Activated CD4-positive, alpha-beta T cell treated with anti-CD3 and anti-CD28 coated beads, Interleukin-2, amount 10 ng/mL, durations not matched to agents 7 days and 5 days (primary cell): ENCODE results near the gene PKDCC. TPM values are rescaled to one million over a fixed set of nuclear protein-coding genes. Genes with fewer than 3 reads are reported as not detected.
A peak's percentile ranks its signal among the peaks of the same experiment; 100 is the strongest.

ENCODE experiments used
- CTCF ChIA-PET: fragments of 350-600 bp; sonication (Branson Sonifier 250); formaldehyde crosslinking; loops from one replicate; lab custom pipeline; 2021; ENCODE audit warnings: antibody characterized with exemption; lab: Charles Lee
- POLR2A ChIA-PET: fragments of 350-600 bp; sonication (Branson Sonifier 250); formaldehyde crosslinking; loops from one replicate; lab custom pipeline; 2021; ENCODE audit warnings: antibody characterized with exemption; lab: Charles Lee
- DNase-seq: peaks from one replicate; pipeline ENCODE4 v3.0.0-alpha.2; 2020
- H3K27ac Mint-ChIP-seq: one replicate; pipeline ENCODE4 v1.8.0; 2021; ENCODE audit warnings: mild to moderate bottlenecking, moderate library complexity, mixed read lengths
- H3K27me3 Mint-ChIP-seq: one replicate; pipeline ENCODE4 v1.8.0; 2021; ENCODE audit warnings: mixed read lengths
- H3K36me3 Mint-ChIP-seq: one replicate; pipeline ENCODE4 v1.8.0; 2021; ENCODE audit warnings: low read depth, mixed read lengths
- H3K4me1 Mint-ChIP-seq: one replicate; pipeline ENCODE4 v1.8.0; 2021; ENCODE audit warnings: mixed read lengths
- H3K4me3 Mint-ChIP-seq: one replicate; pipeline ENCODE4 v1.8.0; 2021; ENCODE audit warnings: mild to moderate bottlenecking, moderate library complexity, mixed read lengths
- H3K9me3 Mint-ChIP-seq: one replicate; pipeline ENCODE4 v1.8.0; 2021; ENCODE audit warnings: mixed read lengths
- total RNA-seq, 2 experiments: library from RNA; stranded (reverse); gene quantifications; one replicate each; pipeline ENCODE4 v1.2.3, GENCODE V29; 2021

The PKDCC gene, protein sequence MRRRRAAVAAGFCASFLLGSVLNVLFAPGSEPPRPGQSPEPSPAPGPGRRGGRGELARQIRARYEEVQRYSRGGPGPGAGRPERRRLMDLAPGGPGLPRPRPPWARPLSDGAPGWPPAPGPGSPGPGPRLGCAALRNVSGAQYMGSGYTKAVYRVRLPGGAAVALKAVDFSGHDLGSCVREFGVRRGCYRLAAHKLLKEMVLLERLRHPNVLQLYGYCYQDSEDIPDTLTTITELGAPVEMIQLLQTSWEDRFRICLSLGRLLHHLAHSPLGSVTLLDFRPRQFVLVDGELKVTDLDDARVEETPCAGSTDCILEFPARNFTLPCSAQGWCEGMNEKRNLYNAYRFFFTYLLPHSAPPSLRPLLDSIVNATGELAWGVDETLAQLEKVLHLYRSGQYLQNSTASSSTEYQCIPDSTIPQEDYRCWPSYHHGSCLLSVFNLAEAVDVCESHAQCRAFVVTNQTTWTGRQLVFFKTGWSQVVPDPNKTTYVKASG
- total RNA-seq = not detected

DNA sequence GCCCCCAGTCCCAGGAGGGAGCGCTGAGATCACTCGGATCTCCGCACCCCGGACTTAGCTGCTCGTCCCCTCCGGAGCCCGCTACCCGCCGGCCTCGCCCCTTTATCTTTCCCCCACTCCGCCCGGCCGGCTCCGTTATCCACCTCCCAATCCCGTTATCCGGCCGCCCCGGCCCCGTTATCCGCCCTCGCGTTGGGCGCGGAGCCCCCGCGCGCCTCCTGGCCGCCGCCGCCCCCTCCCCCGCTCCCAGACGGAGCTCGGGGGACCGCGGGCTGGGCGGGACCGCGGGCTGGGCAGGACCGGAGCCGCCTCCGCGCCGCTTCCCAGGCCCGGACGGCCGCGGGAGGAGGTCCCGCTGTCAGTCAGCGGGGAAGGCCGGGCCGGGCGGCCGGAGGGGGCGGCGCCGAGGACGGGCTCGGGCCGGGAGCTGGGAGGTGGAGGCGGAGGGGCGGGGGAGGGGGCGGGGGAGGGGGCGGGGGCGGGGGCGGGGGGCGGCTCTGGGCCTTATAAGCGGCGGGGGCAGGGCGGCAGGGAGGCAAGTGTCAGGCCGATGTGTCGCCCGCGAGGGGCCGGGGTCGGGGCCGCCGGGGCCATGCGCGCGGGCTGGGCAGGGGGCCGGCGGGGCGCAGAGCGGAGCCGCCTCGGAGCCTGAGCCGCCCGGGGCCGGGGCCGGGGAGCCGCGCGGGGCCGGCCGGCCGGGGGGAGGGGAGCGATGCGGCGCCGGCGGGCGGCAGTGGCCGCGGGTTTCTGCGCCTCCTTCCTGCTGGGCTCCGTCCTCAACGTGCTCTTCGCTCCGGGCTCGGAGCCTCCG, at the start of gene PKDCC:
PKDCC (plus strand) TSS at position 534 of the 811 bp plus-strand sequence; CDS start at position 713, 179 bp downstream.
- Mint-ChIP-seq H3K27ac (no peak within 1 kb of the TSS), H3K4me3 (peak within 1 kb of the TSS; percentile 48), H3K27me3 (peaks cover 66% of the 10 kb centered on the region), H3K4me1 (no peaks in the 10 kb centered on the region), H3K9me3 (no peaks in the 10 kb centered on the region), H3K36me3 (no peaks in the 10 kb centered on the region)
- DNase-seq = peak; percentile 21
- POLR2A ChIA-PET = no interaction called here
- CTCF ChIA-PET = interaction anchor here (0.6 to 1.3 kb wide), 3 partner anchors 16 to 195 kb away, joined by 3 to 4 read pairs (median 3); no protein-coding TSS in a partner anchor

DNA sequence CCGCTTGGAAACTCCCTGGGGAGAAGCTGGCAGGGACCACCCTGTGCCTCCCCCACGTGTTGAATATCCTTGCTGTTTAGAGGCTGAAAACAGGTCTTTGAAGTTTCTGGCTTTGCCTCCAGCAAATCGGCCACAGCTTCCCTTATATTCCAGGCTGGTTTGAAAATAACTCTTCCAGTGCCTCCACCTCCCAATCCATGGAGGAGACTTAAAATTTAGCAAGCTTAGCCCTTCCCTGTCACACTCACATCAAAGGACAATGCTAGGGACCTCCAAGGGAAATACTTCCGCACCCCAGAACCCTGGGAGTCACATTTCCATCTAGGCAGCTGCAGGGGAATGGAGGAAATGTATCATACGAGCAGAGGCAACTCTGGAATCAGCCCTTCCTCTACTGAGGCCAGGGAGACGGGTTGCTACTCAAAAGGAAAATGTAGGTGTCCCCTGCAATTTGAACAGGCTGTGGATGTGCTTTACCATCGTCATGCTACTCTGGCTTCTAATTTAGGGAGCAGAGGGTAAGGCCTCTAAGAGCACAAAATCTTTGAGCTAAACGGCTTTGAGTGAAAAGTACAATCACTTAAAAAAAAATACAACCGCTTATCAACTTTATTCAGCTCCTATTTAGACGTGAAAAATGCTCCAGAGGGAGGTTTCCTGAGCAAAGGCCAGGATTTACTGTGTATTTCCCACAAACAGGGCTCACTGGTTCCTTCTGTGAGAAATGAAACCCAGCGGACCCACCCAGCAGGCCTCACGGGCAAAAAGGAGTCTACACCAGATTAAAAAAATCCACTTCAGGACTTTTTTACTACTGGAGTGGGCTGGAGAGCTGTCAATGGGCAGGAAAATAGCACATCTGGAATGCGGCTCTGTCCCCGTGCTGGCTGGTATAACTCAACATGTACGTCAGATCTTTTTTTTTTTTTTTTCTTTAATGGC, 49.4 kb upstream of the PKDCC start:
- peaks cover 6% of the 10 kb centered on the region for H3K27me3 Mint-ChIP-seq
- no peaks in the 10 kb centered on the region for H3K4me1 Mint-ChIP-seq
- H3K4me3 Mint-ChIP-seq = no peak overlapping the region
- H3K9me3 Mint-ChIP-seq = no peaks in the 10 kb centered on the region
- ChIA-PET CTCF (interaction anchor here (0.7 kb wide), 2 partner anchors 57 to 106 kb away, joined by 3 read pairs; no protein-coding TSS in a partner anchor), POLR2A (no interaction called here)
- DNase-seq = no peak
- no peaks in the 10 kb centered on the region for H3K36me3 Mint-ChIP-seq
- H3K27ac Mint-ChIP-seq = no peak overlapping the region

DNA sequence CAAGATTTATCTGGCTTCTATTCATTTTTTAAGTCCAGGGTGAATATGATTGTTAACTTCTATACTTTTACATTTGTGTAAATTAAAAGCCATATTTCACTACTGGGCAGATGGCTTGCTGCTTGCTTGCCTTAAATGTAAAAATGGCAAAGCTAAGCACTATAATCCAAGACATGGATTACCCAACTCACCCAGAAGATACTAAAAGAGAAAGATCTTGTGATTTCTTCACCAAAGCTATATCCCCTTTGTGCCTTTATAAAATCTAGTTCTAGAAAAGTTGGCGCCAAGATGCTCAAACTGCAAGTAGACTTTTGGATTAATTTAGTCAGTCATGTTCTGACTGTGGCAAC, 48.7 kb upstream of the PKDCC start:
- Mint-ChIP-seq H3K4me1 (no peaks in the 10 kb centered on the region), H3K27me3 (peaks cover 6% of the 10 kb centered on the region), H3K27ac (no peak overlapping the region), H3K4me3 (no peak overlapping the region), H3K9me3 (peaks cover 2% of the 10 kb centered on the region), H3K36me3 (no peaks in the 10 kb centered on the region)
- DNase-seq = no peak
- POLR2A ChIA-PET = no interaction called here
- CTCF ChIA-PET = interaction anchor here (0.7 kb wide), 2 partner anchors 57 to 106 kb away, joined by 3 read pairs; no protein-coding TSS in a partner anchor

DNA sequence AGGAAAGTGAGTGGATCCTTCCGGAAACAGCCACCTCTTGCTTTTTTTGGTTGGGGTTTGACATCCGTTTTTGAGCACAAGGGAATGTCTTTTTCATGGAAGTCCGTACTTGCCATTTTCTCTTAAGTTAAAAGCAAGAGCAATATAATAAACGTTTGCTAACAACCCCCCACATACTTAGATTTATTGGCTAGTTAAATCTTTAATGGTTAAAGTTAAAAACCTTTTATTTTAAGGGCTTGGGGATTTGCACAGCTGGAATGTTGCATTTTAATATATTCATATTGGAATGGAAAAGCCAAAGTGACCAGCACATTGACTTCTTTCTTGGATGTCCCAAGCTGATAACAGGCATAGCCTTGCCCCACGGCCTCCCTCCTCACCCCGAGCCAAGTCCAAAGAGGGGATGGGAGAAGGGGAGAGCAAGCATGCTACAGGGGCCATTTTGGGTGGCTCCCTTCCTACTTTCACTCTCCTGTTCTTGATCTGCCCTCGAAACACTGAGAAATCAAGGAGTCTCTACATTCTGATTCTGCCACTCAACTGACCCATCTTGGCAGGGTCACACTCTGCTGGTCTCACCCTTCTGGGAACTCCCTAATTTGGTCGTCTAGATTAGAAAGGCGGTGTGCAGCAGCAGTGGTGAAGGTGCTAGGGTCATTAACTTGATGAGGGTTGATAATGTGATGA, 48.1 kb upstream of the PKDCC start:
- CTCF ChIA-PET = no interaction called here
- Mint-ChIP-seq H3K27ac (no peak overlapping the region), H3K4me1 (no peaks in the 10 kb centered on the region), H3K36me3 (no peaks in the 10 kb centered on the region), H3K9me3 (peaks cover 7% of the 10 kb centered on the region), H3K4me3 (no peak overlapping the region), H3K27me3 (peaks cover 7% of the 10 kb centered on the region)
- POLR2A ChIA-PET = no interaction called here
- DNase-seq = no peak

DNA sequence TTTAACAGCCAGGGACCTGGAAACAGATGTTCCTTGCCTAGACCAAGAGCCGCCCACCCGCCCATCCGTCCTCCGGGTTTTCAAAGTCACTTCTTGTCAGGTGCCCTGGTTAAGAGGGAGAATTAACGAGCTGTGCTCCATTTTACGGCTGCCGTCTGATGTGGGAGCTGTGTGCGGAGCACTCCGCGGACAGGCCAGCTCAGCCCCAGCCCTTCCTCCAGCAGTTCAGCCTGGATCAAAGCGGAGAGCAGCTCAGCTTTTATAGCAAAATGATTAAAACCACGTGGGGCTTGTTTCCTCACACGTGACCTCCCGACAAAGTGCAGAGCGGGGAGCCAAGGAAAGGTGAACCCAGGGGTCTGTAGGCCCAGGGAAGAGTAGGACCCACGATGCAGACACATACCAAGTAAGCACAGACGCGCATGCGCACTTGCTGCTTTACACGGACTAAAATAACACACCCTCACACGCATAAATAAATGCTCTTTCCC, 46.1 kb upstream of the PKDCC start:
- Mint-ChIP-seq H3K4me3 (no peak overlapping the region), H3K27ac (no peak overlapping the region), H3K36me3 (no peaks in the 10 kb centered on the region), H3K4me1 (no peaks in the 10 kb centered on the region), H3K9me3 (peaks cover 11% of the 10 kb centered on the region), H3K27me3 (peaks cover 12% of the 10 kb centered on the region)
- ChIA-PET POLR2A (no interaction called here), CTCF (no interaction called here)
- DNase-seq = no peak

DNA sequence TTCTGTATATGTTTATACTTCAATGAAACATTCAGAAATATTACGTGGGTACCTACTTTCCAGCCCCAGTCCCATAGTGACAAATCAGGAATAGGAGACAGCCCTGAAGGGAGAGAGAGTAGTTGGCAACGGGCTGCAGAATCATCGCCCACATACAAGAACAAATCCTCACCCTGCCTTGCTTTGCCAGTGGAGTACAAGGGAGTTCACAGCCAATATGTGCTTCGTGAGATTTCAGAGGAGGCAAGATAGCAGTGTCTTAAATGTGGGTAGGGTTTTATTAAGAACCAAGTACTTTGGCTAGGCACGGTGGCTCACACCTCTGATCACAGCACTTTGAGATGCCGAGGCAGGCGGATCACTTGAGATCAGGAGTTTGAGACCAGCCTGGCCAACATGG, 40.3 kb upstream of the PKDCC start:
- peaks cover 12% of the 10 kb centered on the region for H3K27me3 Mint-ChIP-seq
- ChIA-PET POLR2A (no interaction called here), CTCF (no interaction called here)
- peaks cover 11% of the 10 kb centered on the region for H3K9me3 Mint-ChIP-seq
- H3K4me1 Mint-ChIP-seq = peaks cover 10% of the 10 kb centered on the region
- H3K36me3 Mint-ChIP-seq = no peaks in the 10 kb centered on the region
- no peak for DNase-seq
- H3K27ac Mint-ChIP-seq = no peak overlapping the region
- no peak overlapping the region for H3K4me3 Mint-ChIP-seq

DNA sequence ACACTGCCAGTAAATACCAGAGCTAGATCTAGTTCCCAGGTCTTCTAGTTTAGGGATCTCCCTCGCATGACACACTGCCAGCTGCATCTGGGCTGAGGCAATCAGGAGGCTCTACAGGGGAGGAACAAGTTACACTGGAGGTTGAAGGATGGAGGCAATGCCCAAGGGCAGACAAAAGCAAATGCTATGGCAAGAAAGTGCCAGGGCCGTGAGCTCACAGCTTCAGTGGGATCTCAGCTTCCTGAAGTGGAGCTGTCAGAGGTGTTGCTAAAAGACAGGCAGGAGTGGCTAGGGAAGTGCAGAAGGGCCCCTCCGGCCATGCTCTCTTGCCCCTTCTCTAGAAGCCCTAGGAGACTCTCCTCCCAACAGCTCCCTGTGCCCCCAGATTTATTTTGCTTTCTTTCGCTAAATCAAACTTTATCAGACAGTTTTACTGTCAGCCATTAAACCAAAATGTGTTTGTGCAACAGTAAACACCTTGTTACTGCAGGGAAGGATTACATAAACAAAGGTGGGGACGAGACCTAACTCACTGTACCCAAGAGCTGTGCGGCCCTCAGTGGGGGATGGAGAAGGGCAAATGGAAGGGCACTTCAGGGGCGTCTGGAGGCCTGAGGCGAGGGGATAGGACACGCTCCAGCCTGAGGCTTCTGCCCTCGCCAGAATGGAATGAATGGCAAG, 39.4 kb upstream of the PKDCC start:
- Mint-ChIP-seq H3K27ac (no peak overlapping the region), H3K9me3 (peaks cover 11% of the 10 kb centered on the region), H3K4me3 (no peak overlapping the region), H3K27me3 (peaks cover 12% of the 10 kb centered on the region), H3K36me3 (no peaks in the 10 kb centered on the region), H3K4me1 (peaks cover 10% of the 10 kb centered on the region)
- CTCF ChIA-PET = no interaction called here
- DNase-seq = no peak
- POLR2A ChIA-PET = no interaction called here

DNA sequence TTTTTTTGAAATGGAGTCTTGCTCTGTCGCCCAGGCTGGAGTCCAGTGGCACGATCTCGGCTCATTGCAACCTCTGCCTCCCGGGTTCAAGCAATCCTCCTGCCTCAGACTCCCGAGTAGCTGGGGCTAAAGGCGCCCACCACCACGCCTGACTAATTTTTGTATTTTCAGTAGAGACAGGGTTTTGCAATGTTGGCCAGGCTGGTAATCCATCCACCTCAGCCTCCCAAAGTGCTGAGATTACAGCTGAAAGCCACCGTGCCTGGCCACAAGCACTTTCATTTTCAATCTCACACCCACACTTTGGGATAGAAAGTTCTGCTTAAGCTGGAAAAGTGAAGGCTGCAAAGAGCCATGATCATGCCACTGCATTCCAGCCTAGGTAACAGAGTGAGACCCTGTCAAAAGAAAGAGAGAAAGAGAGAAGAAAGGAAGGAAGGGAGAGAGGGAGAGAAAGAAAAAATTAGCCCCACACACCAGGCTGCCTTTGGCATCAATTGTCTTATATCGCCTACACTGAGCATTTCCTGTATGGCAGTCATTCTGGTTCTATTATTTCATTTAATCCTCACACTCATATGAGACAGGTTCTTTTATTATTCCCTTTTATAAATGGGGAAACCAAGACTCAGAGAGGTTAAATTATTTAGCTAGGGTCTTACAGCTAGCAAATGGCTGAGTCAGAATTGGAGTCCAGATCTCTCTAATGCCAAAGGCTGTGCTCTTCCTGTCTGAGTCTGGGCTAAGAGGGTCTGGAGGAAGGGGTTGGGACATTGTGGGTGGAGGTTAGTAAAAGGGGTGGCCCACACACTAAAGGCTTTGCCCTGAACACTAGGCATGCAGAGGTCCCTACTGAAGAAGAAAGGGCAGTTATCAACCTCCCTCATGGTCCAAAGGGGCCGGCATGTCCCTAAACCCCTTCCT, 37.9 kb upstream of the PKDCC start:
- peaks cover 10% of the 10 kb centered on the region for H3K27me3 Mint-ChIP-seq
- peaks cover 10% of the 10 kb centered on the region for H3K4me1 Mint-ChIP-seq
- DNase-seq = peak; percentile 10
- peak overlapping the region; percentile 50 for H3K4me3 Mint-ChIP-seq
- peaks cover 4% of the 10 kb centered on the region for H3K9me3 Mint-ChIP-seq
- ChIA-PET POLR2A (no interaction called here), CTCF (interaction anchor here (1.2 kb wide), 1 partner anchor 25 kb away, joined by 3 read pairs; no protein-coding TSS in a partner anchor)
- H3K36me3 Mint-ChIP-seq = no peaks in the 10 kb centered on the region
- peak overlapping the region; percentile 32 for H3K27ac Mint-ChIP-seq

DNA sequence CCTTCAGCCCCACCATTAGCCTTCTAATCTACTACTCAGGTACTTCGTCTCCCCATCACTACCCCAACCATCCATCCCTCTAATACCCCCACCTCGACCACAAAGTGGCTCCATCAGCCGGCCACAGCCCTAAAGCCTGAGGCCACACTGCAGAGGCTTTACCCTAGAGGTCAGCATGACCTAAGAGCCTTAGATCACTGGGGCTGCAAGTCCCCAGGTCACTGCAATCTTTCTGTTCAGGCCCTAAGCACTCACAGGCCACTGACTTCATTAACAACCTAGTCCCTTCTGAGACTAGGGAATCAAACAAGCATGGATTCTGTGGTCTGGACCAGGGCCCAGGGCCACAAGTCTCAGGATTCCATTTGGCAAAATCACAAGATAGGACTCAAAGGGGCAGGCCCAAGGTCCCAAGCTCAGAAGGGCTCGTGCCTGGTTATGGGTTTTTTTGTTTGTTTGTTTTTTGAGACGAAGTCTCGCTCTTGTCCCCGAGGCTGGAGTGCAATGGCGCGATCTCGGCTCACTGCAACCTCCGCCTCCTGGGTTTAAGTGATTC, 37.0 kb upstream of the PKDCC start:
- H3K4me3 Mint-ChIP-seq = no peak overlapping the region
- CTCF ChIA-PET = interaction anchor here (1.2 kb wide), 1 partner anchor 26 kb away, joined by 3 read pairs; no protein-coding TSS in a partner anchor
- DNase-seq = no peak
- H3K27me3 Mint-ChIP-seq = peaks cover 5% of the 10 kb centered on the region
- H3K27ac Mint-ChIP-seq = no peak overlapping the region
- H3K9me3 Mint-ChIP-seq = no peaks in the 10 kb centered on the region
- peaks cover 10% of the 10 kb centered on the region for H3K4me1 Mint-ChIP-seq
- no peaks in the 10 kb centered on the region for H3K36me3 Mint-ChIP-seq
- POLR2A ChIA-PET = no interaction called here

DNA sequence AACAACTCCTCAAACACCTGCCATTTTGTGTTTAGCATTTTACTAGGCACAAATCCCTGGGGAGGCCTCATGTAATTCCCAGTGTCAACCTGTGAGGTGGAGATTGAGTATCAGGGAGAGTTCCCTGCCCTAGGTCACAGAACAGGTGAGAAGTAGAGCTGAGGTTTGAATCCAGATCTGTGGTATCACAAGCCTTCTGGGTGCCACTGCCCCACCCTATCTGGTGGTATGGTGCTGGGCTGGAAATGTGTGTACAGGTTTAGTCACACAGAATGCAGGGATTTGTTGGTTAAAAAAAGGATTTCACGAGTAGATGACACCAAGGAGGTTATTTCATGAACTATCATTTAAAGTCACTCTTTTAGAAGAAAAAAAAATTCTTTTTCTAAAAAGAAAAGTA, 35.7 kb upstream of the PKDCC start:
- Mint-ChIP-seq H3K36me3 (no peaks in the 10 kb centered on the region), H3K9me3 (no peaks in the 10 kb centered on the region), H3K4me3 (no peak overlapping the region), H3K27ac (no peak overlapping the region), H3K4me1 (peaks cover 10% of the 10 kb centered on the region), H3K27me3 (peaks cover 4% of the 10 kb centered on the region)
- ChIA-PET POLR2A (no interaction called here), CTCF (no interaction called here)
- no peak for DNase-seq
